Activated CD8-positive, alpha-beta memory T cell treated with anti-CD3 and anti-CD28 coated beads, Interleukin-2, amount 50 U/mL, for 24 hours (primary cell): ENCODE data around the gene GNA12.
A peak's percentile ranks its signal among the peaks of the same experiment; 100 is the strongest.

Experiments
- DNase-seq: peaks from one replicate; pipeline ENCODE4 v3.0.0-alpha.2; 2020; ENCODE audit errors: extremely low read depth

GNA12 gene

GRCh38 chr7:2844153-2845033 is at the start of gene GNA12:
Gene GNA12, minus strand, starts transcription at chr7:2844308. Its CDS starts 147 bp downstream, at chr7:2844161.
- peak; percentile 98 for DNase-seq

DNA sequence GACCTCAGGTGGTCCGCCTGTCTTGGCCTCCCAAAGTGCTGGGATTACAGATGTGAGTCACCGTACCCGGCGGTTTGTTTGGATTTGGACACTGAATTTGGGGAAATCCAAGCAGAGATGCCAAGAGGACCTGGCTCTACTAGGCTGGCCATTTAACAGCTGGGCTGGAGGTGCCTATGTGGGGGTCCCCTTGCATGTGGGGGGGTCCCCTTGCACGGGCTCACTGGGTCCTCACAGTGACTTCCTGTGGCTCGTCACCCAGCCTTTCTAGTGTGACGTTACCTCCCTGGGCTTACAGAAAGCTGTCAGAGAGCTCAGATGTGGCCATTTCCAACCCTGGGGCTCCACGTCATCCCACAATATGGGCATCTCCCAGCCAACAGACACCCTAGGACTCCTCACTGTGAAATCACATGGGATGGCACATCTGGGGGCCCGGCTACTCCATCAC is 49.3 kb upstream of the GNA12 start:
- DNase-seq: no peak

DNA sequence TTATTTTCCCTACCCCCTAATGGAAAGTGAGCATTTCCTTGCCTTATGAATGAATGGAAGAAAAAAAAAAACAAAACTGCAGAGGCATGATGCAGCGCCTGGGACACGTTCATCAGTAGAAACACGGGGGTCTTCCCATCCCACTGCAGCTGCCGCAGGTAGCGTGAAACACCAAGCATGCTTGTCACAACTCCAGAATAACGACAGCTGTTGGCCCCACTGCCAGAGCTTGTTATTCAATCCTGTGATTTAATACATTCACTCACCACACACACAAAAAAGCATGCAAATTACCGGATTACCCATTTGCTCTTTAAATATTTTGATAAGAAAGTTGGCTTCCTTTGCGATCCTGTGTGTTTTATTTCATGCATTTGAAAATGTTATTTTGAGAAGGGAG is 48.4 kb upstream of the GNA12 start:
- DNase-seq: no peak

- no peak for DNase-seq
Measured at GRCh38 chr7:2887816-2888215, 43.7 kb upstream of the GNA12 start.

- DNase-seq: no peak
Measured at GRCh38 chr7:2886900-2887299, 42.8 kb upstream of the GNA12 start.

DNA sequence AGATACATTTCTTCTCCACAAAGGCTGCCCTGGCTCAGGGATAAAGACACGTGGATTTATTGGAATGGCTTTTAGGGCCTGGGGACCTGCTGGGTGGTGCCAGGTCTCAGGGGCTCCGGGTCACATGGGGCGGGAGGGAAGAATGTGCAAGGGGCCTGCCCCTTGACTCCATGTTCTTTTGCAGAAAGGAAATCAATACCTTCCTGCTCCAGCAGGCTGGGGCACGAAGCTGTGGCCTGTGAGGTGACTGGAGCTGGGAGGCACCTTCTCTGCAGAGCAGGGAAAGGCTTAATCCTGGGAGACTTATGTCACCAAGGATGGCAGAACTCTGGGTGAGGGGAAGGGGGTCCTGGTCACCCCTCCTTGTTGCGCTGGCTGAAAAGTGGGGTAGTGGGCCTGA is 42.3 kb upstream of the GNA12 start:
- no peak for DNase-seq

- no peak for DNase-seq
Measured at GRCh38 chr7:2884161-2884560, 40.1 kb upstream of the GNA12 start.

DNA sequence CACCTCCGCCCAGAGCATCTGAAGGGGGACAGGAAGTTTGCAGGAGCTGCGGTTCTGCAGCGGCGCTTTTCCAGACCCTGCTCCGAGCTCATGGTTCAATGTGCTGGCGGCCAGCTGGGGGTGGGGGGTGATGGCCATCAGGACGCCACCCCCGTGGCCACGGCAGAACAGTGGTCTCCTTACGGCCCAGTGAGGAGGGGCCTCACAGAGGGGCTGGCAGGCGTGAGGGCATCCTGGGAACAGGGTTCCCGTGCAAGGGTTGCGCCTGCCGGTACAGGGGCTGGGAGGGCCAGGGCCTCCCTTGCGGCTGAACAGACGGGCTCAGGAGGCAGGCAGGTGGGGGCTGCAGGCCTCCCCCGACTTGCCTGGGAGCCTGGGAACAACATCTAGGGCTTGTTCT is 39.0 kb upstream of the GNA12 start:
- no peak for DNase-seq

DNA sequence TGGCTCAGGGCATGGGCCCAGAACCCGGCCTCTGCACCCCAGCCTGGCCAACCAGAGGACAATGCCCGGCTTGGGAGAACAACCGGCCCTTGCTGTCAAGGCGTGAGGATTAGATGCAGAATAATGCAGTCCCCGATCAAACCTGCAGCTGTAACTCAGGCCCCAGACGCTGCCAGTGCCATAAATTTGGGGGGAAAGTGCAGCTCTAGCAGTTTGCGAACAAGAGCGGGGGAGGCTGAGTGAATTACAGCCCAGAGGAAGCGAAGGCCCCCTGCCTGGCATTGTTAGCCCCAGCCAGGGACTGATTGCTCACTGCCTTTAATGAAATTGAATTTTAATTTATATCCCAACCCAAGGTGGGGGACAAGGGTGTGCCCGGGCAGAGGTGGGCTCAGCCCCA is 38.0 kb upstream of the GNA12 start:
- no peak for DNase-seq

GRCh38 chr7:2880874-2881533 is 36.9 kb upstream of the GNA12 start:
- no peak for DNase-seq

DNA sequence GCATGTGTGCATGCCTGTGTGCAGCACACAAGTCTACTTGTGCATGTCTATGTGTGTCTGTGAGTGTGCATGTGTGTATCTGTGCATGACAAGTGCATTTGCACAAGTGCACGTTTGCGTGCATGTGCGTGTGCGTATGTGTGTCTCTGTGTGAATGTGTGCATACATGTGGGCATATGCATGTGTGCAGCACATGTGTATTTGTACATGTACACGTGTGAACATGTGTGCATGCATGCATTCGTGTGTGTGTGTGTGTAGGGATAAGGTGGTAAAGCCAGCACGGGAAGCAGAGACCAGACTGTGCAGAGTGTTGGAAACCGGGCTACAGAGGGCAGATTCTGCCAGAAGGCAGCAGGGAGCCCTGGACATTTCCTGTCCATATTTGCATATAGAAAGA is 35.9 kb upstream of the GNA12 start:
- no peak for DNase-seq

DNA sequence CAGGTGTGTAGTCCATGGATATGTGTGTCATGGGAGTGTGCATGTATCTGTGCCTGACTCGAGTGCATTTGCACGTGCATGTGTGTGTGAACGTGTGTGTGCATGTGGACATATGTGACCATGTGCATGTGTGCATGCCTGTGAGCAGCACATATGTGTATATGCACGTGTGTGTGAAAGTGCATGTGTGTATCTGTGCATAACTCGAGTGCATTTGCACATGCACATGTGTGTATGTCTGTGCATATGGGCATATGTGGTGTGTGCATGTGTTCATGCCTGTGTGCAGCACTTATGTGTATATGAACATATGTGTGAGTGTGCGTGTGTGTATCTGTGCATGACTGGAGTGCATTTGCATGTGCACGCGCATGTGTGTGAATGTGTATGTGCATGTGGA is 35.2 kb upstream of the GNA12 start:
- no peak for DNase-seq

DNA sequence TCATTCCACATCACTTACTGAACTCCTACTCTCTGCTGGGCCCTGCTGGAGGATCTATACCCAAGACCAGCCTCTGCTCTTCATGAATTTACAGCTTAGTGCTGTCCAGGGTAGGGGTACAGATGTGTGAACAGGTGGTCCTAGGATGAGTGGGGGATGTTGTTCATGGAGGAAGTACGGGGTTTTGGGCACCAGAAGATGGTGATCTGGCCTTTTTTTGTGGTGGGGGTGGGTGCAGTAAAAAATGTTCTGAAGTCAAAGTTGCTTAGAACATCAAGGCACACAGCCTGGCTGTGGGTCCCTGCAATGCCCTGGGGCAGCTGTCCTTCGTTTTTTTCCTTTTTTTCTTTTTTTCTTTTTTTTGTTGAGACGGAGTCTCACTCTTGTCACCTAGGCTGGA is 34.2 kb upstream of the GNA12 start:
- no peak for DNase-seq

DNA sequence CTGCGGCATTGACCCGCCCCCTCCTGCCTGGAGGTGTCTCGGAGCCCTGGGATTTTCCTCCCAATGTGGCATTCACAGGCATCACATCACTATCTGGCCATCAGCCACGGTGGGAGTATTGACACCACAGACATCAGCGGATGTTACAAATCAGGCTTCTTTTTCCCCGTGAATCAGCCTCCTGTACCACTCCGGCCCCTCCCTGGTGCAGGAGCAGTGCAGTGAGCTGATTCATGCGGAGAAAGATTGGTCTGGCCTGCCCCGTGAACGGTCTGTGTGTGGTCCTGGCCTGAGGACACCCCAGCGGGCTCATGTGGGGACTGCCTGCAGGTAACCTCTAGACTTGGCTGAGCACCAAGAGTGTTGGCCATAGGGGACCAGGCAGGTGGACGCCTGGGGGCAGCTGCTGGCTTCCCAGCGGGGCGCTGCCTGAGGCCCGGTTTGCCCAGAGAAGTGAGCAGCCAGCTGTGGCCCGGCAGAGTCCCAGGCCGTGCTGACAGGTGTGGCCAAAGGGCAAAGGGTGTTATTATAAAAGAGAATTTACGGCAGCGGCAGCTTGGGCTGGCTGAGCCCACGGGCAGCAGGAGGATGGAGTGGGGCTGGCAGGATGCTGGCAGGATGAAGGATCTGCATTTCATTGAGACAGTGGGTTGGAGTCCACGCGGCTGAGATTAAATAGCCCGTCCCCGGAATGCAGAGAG is 32.1 kb upstream of the GNA12 start:
- no peak for DNase-seq

- DNase-seq: no peak
Measured at GRCh38 chr7:2873686-2874551, 29.8 kb upstream of the GNA12 start.

DNA sequence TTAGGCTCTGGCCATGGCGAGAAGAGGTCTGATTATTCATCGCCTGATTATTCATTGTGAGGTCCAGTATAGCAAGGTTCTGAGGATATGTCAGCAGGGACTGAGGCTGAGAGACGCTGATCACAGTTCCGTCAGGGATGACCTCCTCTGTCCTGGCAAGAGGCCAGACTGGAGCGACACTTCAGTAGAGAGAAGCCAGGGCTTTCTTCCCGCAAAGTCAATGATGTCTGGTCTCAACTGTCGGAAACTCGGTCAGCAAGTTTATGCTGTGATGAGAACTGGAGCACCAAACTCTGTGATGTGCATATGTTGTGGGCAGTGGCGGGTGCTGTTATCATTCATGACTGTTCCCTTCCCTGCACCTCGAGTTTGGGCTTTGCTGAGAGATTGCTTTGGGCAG is 29.0 kb upstream of the GNA12 start:
- no peak for DNase-seq

DNA sequence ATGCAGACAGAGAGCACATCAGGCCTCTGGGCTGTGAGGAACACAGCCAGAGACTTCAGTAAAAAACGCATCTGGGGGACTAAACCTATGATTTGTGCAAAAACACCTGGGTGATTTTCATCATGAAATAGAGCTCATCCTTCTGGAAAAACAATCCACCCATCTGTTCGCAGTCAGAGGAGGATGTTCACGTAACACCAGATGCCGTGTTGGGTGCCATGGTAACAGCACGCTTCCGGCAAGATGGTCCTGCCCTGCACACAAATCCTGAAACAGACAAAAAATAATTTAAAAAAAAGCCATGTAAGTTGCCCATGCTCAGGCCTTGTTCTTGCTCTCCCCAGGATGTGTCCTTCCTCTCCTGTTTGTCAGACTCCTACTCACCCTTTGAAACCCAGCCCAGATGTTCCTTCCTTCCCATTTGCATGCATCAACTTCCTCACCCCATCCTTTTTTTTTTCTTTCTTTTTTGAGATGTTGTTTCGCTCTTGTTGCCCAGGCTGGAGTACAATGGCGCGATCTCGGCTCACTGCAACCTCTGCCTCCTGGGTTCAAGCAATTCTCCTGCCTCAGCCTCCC is 28.3 kb upstream of the GNA12 start:
- DNase-seq: no peak

DNA sequence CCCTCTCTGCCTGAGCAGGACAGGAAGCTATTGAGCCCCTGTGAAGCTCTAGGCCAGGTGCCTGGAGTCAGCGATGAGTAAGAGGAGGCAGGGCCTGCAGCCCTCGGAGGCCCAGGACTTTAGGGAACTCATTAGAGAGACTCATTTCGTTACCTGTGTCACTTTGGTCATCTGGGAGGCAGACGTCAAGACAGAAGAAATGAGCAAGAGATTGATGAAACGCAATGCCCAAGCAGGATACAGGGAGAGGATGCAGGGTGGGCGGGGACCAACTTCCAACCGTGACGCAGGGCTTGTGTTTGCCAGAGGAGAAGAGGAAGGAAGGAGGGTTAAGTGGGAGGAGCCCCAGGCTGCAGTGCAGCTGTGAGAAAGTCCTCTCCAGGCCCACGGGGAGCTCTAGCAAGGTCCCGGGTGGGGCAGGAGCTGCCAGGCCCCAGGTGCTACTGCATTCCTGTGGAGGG is 26.4 kb upstream of the GNA12 start:
- DNase-seq: no peak

DNA sequence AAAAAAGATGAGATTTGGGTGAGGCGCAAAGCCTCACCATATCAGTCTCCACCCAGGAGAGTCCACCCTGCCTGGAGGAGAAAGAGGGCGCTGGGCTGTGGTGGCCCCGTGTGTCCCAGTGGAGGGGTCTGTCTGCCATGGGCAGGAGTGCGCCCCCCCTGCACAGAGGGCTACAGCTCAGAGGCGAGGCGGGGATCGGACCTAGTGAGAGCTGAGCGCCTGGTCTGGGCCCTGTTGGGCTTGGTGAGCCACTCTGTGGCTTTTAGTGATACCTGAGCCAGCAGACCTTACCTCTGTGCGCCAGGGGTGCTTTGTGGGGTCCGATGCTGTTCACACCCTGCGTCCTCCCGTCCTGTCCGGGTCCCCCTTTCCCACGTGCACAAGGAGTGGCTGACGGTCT is 25.9 kb upstream of the GNA12 start:
- no peak for DNase-seq

GRCh38 chr7:2866601-2867000 is 22.5 kb upstream of the GNA12 start:
- no peak for DNase-seq

DNA sequence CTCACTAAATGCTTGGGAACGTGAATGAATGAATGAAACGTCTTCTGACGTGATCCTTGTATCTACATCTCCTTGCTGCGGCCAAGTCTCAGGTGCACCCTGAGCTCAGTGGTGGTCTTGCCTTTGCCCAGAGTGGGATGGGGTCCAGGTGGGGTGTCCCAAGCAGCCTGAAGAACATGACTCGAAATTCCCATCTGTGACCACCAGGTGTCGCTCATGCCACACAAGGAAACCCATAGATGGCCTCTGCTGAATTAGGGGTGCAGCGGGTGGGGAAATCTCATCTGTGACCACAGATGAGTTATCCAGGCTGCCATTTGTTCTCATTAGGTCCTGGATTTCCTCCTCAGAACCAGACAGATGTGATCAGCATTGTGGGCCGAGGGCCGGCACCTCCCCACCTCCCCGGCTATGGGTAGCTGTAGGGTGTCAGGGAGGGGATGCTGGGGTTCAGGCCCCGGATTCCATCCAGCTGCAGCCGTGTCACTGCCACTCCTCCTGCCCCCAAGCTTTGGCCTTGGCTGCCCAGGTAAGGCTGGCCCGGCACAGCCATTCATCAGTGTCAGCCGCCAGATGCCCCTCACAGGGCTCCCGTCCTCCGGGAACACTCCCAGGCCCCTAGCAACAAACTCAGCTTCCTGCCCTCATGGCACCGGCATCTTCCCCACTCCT is 21.0 kb upstream of the GNA12 start:
- peak; percentile 55 for DNase-seq
